AG04450 (cell line): ENCODE results near the gene MEOX1. TPM values are rescaled to one million over a fixed set of nuclear protein-coding genes. Genes with fewer than 3 reads are reported as not detected.
A peak's percentile ranks its signal among the peaks of the same experiment; 100 is the strongest.

Experiments
- CTCF ChIA-PET: fragments of 300-600, 350-600 bp; formaldehyde crosslinking; extraction: SDS; loops from one replicate; lab custom pipeline; 2022; ENCODE audit warnings: antibody characterized with exemption, inconsistent platforms; lab: Charles Lee
- POLR2A ChIA-PET: fragments of 350-600 bp; formaldehyde crosslinking; extraction: SDS; loops from one replicate; lab custom pipeline; 2021; ENCODE audit warnings: antibody characterized with exemption, inconsistent platforms; lab: Yijun Ruan, JAX
- DNase-seq: peaks from one replicate; pipeline ENCODE4 v3.0.0-alpha.2; 2011; ENCODE audit warnings: low read depth, low spot score
- H3K27ac ChIP-seq: one replicate; pipeline ENCODE4 v1.5.1; 2012; ENCODE audit warnings: low read depth, low read length, control low read depth
- H3K27me3 ChIP-seq: one replicate; pipeline ENCODE4 v1.6.0; 2012; ENCODE audit warnings: low read length; ENCODE audit not compliant: control insufficient read depth, insufficient read depth
- H3K4me3 ChIP-seq: 2 replicates; pipeline ENCODE4 v1.5.1; 2011; ENCODE audit warnings: mild to moderate bottlenecking, low read depth, low read length, control low read depth
- H3K9me3 ChIP-seq: 2 replicates; pipeline ENCODE4 v1.5.1; 2012; ENCODE audit warnings: low read length; ENCODE audit not compliant: control insufficient read depth, insufficient read depth
- polyA plus RNA-seq: library from polyadenylated mRNA; depleted of rRNA; stranded (reverse); fragments of >200 nt; gene quantifications from 2 replicates; pipeline ENCODE4 v1.2.3, GENCODE V29; 2011
- TF ChIP-seq, protein P1 (sequence below): IDR thresholded peaks from 2 replicates; pipeline ENCODE4 v1.5.1; 2011; ENCODE audit warnings: low read depth, low read length, control low read depth, inconsistent platforms

Gene MEOX1
- polyA plus RNA-seq, 1 experiment: 0.07 TPM

DNA sequence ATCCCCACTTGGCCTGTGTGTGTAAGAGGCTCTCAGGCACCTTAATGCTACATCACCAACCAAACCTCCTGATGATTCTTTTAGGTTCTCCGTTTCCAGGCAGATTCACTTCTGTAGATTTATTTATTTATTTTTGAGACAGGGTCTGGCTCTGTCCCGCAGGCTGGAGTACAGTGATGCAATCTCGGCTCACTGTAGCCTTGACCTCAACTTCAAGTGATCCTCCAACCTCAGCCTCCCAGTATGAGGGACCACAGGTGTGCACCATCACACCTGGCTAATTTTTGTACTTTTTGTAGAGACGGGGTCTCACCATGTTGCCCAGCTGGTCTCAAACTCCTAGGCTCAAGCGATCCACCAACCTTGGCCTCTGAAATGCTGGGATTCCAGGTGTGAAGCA, 12.7 kb upstream of the MEOX1 start:
- Histone ChIP-seq H3K27ac (no peak overlapping the region), H3K27me3 (peaks cover 3% of the 10 kb centered on the region), H3K9me3 (no peaks in the 10 kb centered on the region), H3K4me3 (no peak overlapping the region)
- CTCF ChIA-PET: interaction anchor here (0.7 to 2.4 kb wide), 31 partner anchors 9 to 190 kb away, joined by 3 to 17 read pairs (median 4); partner anchors contain the start of genes DHX8 and ETV4
- no peak for DNase-seq
- POLR2A ChIA-PET: interaction anchor here (1.0 to 2.1 kb wide), 3 partner anchors 95 to 99 kb away, joined by 3 to 10 read pairs (median 6); no protein-coding TSS in a partner anchor
- TF ChIP-seq, protein P1, sequence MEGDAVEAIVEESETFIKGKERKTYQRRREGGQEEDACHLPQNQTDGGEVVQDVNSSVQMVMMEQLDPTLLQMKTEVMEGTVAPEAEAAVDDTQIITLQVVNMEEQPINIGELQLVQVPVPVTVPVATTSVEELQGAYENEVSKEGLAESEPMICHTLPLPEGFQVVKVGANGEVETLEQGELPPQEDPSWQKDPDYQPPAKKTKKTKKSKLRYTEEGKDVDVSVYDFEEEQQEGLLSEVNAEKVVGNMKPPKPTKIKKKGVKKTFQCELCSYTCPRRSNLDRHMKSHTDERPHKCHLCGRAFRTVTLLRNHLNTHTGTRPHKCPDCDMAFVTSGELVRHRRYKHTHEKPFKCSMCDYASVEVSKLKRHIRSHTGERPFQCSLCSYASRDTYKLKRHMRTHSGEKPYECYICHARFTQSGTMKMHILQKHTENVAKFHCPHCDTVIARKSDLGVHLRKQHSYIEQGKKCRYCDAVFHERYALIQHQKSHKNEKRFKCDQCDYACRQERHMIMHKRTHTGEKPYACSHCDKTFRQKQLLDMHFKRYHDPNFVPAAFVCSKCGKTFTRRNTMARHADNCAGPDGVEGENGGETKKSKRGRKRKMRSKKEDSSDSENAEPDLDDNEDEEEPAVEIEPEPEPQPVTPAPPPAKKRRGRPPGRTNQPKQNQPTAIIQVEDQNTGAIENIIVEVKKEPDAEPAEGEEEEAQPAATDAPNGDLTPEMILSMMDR: no peak

DNA sequence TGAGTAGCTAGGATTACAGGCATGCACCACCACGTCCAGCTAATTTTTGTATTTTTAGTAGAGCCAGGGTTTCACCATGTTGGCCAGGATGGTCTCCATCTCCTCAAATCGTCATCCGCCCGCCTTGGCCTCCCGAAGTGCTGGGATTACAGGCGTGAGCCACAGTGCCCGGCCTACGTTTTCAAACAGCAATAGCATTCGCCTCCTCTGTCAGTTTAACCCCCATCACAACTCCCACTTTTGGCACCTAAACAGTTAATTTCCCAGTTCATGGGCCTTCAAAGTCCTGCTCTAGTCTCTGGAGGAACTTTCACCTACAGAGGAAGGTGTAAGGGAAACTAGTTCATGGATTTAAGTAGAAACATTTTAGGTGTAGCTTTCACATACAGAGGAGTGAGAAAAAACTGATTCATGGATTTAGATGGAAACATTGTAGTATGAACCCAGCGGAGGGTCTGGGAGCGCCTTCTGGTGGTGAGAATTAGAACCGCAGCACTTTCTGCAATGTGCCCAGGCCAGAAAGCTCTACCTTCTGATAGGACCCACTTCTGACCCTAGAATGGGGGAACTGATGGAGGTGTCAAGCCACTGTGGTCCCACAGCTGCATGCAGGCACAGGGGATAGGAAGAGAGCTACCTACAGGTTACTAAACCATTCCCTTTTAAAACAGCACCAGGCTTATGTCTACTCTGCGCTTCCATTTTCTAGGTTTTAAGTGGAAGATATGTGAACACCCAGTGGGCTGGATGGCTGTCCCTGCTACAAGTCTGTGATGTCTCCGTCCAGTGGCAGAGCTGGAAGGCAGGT, 12.0 kb upstream of the MEOX1 start:
- Histone ChIP-seq H3K9me3 (no peaks in the 10 kb centered on the region), H3K4me3 (no peak overlapping the region), H3K27ac (no peak overlapping the region), H3K27me3 (peaks cover 3% of the 10 kb centered on the region)
- CTCF ChIA-PET: interaction anchor here (0.5 to 2.4 kb wide), 46 partner anchors 8 to 1058 kb away, joined by 3 to 17 read pairs (median 4); partner anchors contain the start of genes DHX8 and ETV4
- TF ChIP-seq, protein P1: peak; percentile 99
- DNase-seq: no peak
- POLR2A ChIA-PET: interaction anchor here (1.0 to 2.1 kb wide), 3 partner anchors 94 to 98 kb away, joined by 3 to 10 read pairs (median 6); no protein-coding TSS in a partner anchor

DNA sequence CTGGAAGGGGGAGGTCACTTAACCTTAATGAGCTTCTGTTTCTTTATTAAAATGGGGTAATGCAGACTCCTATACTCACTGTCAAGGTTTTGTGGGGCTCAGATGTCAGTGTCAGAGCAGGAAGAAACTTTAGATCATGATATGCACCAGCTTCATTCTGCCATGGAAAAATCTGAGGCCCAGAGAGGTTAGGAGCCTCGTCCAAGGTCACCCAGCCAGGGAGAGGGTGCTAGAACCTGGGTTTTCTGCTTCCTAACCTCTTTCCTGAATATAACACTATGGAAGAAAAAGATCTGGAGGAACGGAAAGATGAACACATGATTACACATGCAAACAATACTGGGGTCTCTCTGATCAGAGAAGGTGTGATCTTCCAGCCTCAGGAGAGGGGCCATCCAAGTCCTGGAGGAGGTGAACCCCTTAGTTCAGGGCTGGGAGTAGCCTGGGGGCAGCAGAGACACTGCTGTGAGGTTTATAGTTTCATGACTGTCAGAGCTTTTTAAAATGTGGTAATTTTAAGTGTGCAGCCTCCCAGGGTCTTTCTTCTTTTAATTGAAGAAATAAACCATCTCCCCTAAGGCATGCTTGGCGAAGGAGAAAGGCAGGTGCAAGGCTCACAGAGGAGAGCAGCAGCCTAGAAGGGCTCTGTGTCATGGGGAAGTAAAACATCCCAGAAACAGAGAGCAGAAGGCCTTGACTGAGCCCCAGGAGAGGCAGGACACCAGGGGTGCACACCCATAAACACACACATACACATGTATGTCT, 10.2 kb upstream of the MEOX1 start:
- no peak overlapping the region for H3K4me3 ChIP-seq
- ChIA-PET CTCF (interaction anchor here (2.4 kb wide), 1 partner anchor 80 kb away, joined by 17 read pairs; no protein-coding TSS in a partner anchor), POLR2A (interaction anchor here (0.6 kb wide), 1 partner anchor 98 kb away, joined by 4 read pairs; no protein-coding TSS in a partner anchor)
- no peak overlapping the region for H3K27ac ChIP-seq
- TF ChIP-seq, protein P1: no peak
- peaks cover 3% of the 10 kb centered on the region for H3K27me3 ChIP-seq
- H3K9me3 ChIP-seq: no peaks in the 10 kb centered on the region
- no peak for DNase-seq

DNA sequence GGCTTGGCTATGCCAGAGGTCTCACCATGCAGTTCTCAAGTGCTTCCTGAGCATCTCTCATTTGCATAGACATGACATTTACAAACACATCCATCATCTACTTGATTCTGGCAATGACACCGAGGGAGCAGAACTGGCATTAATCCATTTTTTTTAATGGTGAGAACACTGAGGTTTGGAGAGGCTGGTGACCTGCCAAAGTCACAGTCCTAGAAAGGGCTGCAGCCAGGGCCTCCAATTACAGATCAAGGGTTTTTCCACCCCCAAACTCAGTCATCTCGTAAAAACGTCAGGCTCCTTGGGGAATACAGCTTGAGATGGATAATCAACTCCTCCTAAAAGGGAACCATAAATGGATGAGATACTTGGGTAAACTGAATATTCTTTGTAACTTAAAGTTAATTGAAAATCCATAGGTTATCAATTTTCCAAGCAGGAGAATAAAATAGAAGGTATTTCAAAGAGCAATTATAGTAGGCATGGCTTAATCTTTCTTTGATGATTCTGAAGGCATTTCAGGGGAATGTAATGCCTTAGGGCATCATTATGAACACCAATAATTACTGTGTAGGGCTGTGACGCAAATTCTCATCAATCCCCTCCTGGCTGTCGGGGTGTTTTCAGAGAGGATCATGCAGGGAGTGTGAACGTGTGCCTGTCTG, 9.4 kb upstream of the MEOX1 start:
- ChIA-PET CTCF (interaction anchor here (0.8 to 1.6 kb wide), 2 partner anchors 90 to 151 kb away, joined by 3 to 6 read pairs; no protein-coding TSS in a partner anchor), POLR2A (no interaction called here)
- H3K27ac ChIP-seq: no peak overlapping the region
- H3K9me3 ChIP-seq: no peaks in the 10 kb centered on the region
- H3K4me3 ChIP-seq: no peak overlapping the region
- TF ChIP-seq, protein P1: no peak
- peaks cover 3% of the 10 kb centered on the region for H3K27me3 ChIP-seq
- no peak for DNase-seq
